SK-N-MC (cell line): ENCODE data around the gene PEX5L.
"Not testable (repeated sequence)": the region's sequence is repeated elsewhere in the genome, so short reads cannot be mapped to it uniquely, and the experiment has no call there.

Source experiments
- EZH2 ChIP-seq: fragments of 200-600 bp; sonication (generic); IDR thresholded peaks from one replicate; pipeline ENCODE4 v1.6.1; 2017; ENCODE audit warnings: antibody characterized with exemption
- FOXP2 ChIP-seq: optimal IDR thresholded peaks from 2 replicates; pipeline ENCODE3; 2011; ENCODE audit warnings: mild to moderate bottlenecking, moderate library complexity; ENCODE audit not compliant: insufficient read depth; ENCODE audit errors: extremely low read length, control extremely low read depth
- POLR2AphosphoS5 ChIP-seq: IDR thresholded peaks from 2 replicates; pipeline ENCODE4 v1.6.1; 2012; ENCODE audit warnings: mild to moderate bottlenecking, low read depth, low read length, borderline replicate concordance

GRCh38 chr3:179782841-179783240 is 253.9 kb downstream of the PEX5L start:
- not testable (repeated sequence) for TF ChIP-seq POLR2AphosphoS5, EZH2, FOXP2
